NCI-H1105 treated with DMSO at 0.1 percent for 48 hours (cell line): ENCODE data around the gene SHISA7.
A peak's percentile ranks its signal among the peaks of the same experiment; 100 is the strongest.

Experiments
- DNase-seq: peaks from one replicate; lab custom pipeline; 2025; lab: John Stamatoyannopoulos, UW

The SHISA7 gene

DNA sequence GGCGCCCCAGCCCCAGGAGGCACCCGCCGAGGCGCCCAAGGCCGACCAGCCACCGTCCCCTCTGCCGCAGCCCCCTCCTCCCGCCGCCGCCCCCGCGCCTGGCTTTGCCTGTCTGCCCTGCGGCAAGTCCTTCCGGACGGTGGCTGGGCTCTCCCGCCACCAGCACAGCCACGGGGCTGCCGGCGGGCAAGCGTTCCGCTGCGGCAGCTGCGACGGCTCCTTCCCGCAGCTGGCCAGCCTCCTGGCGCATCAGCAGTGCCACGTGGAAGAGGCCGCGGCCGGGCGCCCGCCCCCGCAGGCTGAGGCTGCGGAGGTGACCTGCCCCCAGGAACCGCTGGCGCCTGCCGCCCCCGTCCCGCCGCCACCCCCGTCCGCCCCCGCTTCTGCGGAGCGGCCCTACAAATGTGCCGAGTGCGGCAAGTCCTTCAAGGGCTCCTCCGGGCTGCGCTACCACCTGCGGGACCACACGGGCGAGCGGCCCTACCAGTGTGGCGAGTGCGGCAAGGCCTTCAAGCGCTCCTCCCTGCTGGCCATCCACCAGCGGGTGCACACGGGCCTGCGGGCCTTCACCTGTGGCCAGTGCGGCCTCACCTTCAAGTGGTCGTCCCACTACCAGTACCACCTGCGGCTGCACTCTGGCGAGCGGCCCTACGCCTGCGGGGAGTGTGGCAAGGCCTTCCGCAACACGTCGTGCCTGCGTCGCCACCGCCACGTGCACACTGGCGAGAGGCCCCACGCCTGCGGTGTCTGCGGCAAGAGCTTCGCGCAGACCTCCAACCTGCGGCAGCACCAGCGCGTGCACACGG lies 39.3 kb upstream of the SHISA7 start:
- DNase-seq, result no peak

DNA sequence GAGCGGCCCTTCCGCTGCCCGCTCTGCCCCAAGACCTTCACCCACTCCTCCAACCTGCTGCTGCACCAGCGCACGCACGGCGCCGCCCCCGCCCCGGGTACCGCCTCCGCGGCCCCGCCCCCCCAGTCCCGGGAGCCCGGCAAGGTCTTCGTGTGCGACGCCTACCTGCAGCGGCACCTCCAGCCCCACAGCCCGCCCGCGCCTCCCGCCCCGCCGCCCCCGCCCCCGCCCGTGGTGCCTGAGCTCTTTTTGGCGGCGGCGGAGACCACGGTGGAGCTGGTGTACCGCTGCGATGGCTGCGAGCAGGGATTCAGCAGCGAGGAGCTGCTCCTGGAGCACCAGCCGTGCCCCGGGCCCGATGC lies 38.7 kb upstream of the SHISA7 start:
- DNase-seq, result no peak

DNA sequence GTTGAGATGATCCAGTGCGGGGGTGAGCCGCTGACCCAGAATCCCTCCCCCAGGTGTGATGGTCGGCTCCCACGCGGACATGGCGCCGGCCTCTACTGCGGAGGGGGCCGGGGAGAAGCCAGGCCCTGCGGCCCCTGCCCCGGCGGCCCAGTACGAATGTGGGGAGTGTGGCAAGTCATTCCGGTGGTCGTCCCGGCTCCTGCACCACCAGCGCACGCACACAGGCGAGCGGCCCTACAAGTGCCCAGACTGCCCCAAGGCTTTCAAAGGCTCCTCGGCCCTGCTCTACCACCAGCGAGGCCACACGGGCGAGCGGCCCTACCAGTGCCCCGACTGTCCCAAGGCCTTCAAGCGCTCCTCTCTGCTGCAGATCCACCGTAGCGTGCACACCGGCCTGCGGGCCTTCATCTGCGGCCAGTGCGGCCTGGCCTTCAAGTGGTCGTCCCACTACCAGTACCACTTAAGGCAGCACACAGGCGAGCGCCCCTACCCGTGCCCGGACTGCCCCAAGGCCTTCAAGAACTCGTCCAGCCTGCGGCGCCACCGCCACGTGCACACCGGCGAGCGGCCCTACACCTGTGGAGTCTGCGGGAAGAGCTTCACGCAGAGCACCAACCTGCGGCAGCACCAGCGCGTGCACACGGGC lies 38.2 kb upstream of the SHISA7 start:
- no peak for DNase-seq

DNA sequence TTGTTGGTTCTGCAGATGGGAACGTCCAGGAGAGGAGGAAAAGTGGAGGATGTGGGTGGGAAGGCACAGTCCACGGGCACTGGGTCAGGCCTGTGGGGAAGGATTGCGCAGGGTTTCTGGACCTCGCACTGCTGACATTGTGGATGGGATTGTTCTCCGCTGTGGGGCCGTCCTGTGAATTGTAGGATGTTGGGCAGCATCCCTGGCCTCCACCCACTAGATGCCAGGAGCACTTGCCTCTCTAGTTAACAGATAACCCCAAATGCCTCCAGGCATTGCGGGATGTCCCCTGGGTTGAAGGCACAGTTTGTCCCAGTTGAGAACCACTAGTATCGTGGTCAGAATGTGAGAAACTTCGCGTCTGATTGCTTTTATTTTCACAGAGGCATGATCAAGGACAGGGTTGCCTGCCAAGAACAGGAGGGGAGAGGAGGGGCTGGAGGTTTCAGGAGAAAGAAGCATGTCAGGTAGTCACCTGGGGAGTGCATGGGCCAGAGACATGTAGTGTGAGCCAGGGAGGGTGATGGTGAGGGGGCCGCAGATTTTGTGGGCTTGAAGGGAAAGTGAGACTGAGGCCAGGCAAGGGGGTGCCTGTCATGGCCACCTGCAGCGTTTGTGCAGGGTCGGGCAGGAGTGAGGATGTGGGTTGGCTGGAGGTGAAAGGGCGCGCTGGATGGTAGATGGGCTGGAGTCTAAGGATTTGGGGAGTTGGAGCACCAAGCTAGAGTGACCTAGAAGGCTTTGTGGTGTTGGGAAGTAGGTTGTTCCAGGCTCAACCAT lies 36.5 kb upstream of the SHISA7 start:
- DNase-seq, result no peak

DNA sequence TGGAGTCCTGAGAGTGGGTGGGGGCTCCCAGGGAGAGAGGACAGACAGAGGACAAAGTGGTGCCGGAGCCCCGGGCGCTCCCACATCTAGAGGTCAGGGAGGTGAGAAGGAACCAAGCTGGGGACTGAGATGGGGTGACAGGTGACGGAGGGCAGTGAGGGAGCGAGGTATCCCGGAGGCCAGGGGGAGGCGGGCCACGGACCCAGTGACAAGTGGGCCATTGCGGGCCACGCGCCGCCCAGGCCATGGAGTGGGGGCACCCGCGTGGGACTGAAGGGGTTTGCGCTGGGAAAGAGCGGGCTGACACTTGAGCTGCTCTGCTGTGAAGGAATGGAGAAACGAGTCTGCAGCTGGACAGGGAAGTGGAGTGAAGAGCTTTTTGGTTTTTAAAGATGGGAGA lies 35.9 kb upstream of the SHISA7 start:
- no peak for DNase-seq

DNA sequence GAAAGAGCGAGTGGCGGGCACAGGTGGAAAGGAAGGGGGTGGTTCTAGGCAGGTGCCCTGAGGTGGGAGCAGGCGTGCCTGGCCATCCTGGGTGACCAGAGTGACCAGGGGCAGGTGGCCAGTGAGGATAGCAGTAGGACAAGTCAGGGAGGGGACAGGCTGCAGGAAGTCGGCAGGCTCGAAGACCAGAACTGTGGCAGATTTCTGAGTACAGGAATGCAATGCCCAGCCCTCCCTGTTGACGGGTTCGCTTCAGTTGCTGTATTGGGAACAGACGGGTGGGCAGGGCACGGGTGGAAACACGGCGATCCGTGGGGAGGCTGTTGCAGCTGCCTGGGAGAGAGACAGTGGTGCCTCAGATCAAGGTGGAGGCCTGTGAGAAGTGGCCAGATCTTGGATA lies 35.3 kb upstream of the SHISA7 start:
- DNase-seq, result no peak

DNA sequence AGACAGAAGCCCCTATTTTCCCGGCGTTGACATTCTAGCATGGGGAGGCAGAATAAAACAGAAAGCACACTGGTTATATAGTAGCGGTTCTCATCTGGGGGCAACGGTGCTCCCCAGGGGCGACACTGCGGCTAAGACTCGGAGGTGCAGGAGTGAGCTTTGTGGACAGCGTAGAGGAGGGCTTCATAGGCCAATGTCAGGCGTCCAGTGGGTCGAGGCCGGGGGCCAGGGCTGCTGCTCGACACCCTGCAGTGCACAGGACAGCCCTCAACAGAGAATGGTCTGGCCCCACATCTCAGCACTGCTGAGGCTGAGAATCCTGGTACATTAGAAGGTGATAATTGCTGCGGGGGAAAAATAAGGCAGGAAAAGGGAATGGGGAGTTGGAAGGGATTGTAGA lies 34.8 kb upstream of the SHISA7 start:
- no peak for DNase-seq

DNA sequence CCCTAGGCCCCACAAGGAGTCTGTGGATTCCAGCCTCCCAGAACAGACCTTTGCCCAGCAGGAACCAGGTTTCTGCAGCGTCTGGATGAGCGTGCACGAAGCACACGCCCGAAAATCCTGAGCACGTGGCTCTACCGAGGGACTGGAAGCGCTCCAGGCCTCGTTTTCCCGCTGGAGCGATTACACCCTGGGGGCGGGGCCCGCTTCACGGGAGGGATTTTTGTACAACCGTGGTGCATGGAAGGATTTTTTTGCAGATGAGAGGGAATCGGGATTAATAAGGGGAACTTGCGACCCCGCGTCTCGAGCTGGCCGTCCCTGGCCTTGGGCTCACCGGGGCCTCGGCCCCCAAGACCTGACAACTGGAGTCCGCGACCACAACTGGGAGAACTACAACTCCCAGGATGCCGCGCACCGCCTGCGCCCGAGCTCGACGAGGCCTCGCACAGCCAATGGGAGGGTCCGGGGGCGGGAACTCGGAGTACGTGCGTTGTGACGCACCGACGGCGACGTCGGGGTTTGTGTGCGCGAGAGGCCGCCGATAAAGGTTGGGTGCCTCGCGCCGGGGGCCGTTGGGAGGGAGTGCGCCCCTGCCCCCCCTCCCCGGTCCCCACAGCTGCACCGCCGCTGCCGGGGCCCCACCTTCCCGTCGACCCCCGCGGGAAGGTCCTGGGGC lies 33.1 kb upstream of the SHISA7 start, which contains the start of gene ZNF628:
Gene ZNF628 (plus strand): TSS at position 518 of the 676 bp plus-strand sequence. CDS start 3,294 bp downstream, outside the sequence.
- DNase-seq, result peak; percentile 96

DNA sequence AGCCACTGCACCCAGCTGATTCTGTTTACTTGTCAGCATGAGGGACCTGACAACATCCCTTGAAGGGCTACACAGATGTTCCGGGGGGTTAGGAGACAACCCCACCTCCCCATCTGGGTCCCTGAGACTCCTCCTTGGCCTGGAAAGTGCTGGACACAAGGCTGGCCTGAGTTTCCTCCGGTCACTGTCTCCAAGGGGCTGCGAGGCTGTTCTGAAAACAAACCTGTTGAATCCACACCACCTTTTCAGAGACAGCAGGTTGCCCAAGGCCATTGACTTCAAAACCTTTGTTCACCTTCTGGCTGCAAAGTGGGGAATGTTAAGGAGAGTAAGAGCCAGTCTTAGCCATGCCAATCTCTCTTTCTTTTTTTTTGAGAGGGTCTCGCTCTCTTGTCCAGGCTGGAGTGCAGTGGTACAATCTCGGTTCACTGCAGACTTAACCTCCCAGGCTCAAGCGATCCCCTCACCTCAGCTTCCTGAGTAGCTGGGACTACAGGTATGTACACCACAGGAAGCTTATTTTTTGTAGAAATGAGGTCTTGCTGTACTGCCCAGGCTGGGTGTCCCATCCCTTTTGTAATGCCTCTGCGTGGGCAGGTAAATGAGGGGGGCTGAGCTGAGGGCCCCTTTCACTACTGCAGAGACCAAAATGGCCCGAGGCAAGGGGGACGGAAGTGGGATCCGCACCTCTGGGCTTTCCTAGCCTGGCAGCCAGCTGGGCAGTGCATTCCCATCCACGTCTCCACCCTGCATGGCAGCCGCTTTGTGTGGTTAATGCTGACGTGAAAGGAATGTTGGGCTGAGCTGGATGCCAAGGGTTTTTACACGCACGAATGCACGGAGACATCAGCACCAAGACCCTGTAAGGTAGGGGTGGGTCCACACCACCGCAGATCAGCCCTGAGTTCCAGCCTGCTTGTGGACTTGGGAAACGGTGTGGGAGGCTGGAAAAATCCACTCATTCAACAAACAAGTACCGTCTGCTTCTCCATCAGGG lies 31.5 kb upstream of the SHISA7 start:
- DNase-seq, result no peak

DNA sequence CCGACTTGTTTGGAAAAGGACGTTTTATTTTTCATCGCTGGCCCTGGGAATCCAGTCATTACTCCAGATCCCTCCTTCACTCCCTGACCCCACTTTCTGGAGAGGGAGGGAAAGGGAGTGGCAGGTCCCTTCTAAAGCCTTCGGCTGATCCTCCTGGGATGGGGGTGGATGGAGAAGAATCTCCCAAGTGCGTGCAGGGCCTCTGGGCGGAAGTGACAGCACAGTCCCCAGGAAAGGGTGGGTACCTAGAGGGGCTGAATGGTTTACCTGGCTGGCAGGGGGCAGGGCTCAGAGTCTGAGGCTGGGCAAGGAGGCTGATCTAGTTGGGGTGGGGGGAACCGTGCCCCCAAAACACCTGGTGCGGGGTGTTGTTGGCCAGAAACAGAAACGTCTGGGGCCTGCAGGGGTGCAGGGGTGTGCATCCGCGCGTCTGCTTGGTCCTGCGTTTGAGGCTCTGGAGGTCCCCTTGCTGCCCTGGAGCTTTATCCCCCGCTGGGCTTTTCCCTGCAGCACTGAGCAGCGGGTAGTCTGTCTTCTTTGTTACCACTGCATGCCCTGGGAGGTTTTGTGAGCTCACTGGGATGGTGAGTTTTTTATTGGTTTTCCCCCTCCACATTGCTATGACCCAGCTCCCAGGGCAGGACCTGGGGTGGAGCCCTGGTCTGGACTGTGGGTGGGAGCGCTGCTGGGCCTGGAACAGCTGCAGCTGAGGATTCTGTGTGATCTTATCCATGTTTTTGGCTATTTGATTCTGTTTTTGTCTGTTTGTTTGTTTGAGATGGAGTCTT lies 30.3 kb upstream of the SHISA7 start:
- DNase-seq, result no peak

DNA sequence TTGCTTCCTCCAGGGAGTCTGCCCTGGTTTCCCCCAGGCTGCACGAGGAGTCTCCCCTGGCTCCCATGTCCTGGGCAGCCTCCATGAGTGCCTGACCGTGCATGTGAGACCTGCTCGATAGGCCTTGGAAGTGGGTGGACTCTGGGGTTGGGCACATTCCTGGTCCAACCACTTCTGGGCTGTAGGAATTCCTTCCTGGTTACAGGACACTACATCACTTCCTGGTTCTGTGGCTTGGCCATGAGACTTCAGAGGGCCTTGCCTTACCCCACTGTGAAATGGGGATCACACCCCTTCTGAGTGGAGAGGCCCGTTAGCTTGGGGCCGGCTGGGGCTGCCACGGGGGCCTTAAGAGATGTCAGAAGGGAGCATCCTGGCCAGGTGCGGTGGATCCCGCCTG lies 29.4 kb upstream of the SHISA7 start:
- no peak for DNase-seq

DNA sequence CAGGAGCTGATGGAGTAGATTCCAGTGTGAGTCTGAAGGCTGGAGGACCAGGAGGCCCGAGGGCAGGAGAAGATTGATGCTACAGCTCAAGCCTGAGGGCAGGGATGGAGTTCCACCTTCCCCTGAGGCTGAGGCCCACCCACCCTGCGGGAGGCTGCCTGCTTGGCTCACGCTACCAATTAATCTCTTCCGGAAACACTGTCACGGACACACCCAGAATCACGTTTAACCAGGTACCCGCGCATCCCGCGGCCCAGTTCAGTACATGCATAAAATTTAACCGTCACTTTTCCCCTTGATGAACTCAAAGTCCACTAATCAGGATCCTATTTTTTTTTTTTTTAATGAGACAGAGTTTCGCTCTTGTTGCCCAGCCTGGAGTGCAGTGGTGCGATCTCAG lies 28.2 kb upstream of the SHISA7 start:
- DNase-seq, result no peak

DNA sequence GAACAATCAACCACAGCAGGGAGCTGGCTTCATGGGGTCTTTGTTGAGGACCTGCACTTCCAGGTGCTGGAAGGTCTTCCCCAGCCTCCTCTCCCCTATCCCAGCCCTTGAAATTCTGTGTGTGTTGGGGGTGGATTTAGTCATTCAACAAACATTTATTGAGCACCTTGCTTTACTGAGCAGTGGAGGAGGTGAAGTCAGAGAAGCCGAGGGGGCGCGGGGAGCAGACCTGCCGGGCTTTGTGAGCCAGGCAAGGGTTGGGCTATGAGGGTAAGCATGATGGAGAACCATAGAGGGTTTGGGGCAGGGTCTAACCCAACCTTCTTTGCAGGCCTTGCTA lies 24.9 kb upstream of the SHISA7 start:
- no peak for DNase-seq

DNA sequence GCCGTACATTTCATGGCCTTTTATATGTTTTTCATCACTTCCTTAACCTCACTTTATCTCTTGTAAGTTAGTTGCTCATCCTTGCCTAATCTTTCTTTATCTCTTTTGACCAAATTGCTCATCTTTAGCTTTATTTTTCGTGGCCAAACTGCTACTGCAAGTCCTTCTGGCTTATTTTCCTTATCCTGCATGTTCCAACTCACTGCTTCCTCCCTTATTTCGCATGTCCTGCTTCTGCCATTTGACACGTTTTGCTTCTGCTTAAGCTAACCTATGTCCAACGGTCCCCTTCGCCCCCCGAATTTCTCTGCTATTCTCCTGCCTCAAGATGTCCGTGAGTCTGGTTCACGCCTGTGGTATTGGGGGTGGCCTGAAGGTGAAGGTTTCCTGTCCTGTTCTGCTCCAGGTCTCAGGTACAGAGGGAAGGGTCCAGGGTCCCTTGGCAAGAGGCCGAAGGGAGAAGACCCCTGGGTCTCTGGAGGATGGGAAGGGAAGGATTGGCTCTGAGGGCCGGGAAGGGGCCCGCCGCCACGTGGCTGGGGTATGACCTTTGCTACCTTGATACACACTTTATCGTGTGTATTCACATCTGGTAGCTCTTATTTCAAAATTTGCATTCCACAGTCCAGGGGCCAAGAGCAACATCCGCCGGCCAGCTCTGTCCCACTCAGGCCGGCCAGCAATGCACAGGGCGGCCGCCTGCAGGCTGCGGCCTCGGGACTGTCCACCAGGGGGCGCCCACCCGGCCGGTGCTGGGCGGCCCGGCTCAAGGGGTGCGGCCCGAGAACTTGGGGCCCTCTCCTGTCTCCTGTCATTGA lies 24.3 kb upstream of the SHISA7 start:
- DNase-seq, result no peak

DNA sequence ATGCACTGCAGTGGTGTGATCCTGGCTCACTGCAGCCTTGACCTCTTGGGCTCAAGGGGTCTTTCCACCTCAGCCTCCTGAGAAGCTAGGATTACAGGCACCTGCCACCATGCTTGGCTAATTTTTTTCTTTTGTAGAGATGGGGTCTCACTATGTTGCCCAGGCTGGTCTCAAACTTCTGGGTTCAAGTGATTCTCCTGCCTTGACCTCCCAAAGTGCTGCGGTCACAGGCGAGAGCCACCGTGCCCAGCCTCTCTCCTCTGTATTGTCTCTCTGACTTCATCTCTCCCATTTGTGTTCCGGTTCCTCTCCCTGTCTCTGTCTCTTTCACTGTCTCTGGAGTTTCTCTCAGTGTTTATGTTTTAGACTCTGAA lies 23.1 kb upstream of the SHISA7 start:
- no peak for DNase-seq

DNA sequence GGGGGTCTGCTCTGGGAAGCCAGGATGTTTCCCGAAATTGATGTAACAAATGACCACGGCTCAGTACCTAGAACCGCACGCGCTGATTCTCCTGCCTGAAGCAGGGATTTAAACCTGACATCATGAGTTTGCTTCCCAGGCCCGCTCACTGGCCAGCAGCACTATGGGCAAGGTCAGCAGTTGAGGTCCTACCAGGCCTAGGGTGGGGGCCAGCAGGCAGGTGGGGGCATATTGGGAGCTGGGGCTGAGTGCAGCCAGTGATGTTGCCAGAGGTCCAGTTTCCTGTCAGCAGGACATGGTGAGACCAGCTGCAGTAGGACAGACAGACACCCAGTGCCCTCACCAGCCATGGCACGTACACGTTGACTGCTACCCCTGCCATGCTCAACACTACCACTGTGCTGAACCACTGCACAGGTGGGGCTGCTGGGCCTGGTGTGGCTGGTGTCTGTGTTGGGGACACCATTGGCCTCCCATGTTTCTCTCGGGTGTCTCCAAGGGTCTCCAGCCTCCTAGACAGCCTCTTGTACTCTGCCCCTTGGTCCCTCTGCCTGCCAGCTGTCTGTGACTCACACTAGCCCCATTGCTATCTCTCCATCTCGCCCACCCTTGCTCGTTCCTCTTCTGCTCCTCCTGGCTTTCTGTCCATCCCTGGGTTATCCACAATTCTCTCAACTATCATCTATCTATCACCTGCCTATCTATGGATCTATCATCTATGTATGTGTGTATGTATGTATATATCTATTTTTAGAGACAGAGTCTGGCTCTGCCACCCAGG lies 22.6 kb upstream of the SHISA7 start:
- no peak for DNase-seq

DNA sequence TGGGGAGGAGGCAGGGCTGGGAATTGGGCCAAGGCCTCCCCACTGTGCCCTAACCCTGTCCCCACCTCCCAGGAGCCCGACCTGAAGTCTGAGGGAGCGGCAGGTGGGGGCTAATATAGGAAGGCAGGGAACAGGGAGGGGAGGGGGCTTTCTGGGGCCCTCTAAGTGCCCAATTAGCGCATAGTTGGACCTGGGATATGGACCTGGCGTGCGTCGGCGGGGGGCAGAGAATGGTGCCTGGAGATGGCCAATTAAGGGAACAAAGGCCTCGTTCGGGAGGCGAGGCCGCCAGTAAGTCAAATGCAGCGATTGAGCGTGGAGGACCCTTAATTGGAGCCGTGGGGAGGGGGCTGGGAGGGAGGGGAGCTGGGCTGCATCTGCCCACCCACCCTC lies 21.6 kb upstream of the SHISA7 start, which contains the start of gene C19orf85:
Gene C19orf85 (minus strand): TSS at position 90 of the 393 bp plus-strand sequence. CDS start 197 bp downstream, outside the sequence.
- no peak for DNase-seq

DNA sequence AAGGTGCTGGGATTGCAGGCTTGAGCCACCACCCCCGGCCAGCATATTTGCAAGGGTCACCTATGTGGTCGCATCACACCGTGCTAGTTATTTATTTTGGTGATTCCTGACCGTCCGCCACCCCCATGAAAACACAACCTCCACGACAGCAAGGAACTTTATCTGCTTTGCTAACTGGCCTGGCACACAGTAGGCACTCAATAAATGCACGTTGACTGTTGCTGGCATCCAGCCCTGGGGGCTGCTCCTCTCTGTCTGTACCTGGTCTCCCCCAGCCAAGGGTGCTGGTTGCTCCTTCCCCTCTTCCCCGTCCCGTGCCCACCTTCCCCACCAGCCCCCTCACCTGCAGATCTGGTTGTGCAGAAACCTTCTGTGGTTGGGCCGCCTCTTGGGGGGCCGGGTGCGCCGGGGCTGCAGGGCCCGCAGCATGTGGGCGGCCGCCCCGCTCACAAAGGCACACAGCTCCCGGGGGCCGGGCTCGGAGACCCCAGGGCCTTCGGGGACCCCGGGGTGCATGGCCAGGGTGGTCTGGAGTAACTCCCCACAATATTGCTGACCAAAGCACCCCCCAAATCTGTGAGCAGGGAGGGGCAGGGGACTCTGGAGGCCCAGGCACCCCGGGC lies 21.1 kb upstream of the SHISA7 start:
- no peak for DNase-seq
